IMR-90 (cell line): Measurements from ENCODE around the gene C1orf116. TPM values are rescaled to one million over a fixed set of nuclear protein-coding genes. Genes with fewer than 3 reads are reported as not detected.

Source experiments
- ATAC-seq: fragments of 200-7000 bp; cut with Tn5 transposase; 2 replicates; pipeline ENCODE4 v1.9.1; 2020; ENCODE audit warnings: low read depth, mild to moderate bottlenecking, moderate library complexity
- BruUV-seq: library from RNA; stranded (reverse); fragments of 400-500 nt; replicated peaks from 2 replicates; lab custom pipeline; 2021; lab: Mats Ljungman, UMichigan
- CTCF ChIA-PET: fragments of 300-600 bp; formaldehyde crosslinking; extraction: SDS; loops from one replicate; lab custom pipeline; 2021; ENCODE audit warnings: antibody characterized with exemption; lab: Yijun Ruan, JAX
- POLR2A ChIA-PET: fragments of 300-600 bp; sonication (Branson Sonifier 250); formaldehyde crosslinking; loops from one replicate; lab custom pipeline; 2022; ENCODE audit warnings: antibody characterized with exemption; ENCODE audit not compliant: unreplicated experiment; lab: Charles Lee
- DNase-seq: peaks from one replicate; pipeline ENCODE4 v3.0.0; 2013
- H2AFZ ChIP-seq: replicated peaks from 2 replicates; pipeline ENCODE3; 2013; ENCODE audit warnings: low read length, mild to moderate bottlenecking; ENCODE audit not compliant: poor library complexity
- H2AK5ac ChIP-seq: 2 replicates; pipeline ENCODE4 v1.6.1; 2013; ENCODE audit warnings: low read depth, low read length, inconsistent platforms
- H2AK9ac ChIP-seq: replicated peaks from 2 replicates; pipeline ENCODE3; 2013; ENCODE audit warnings: mild to moderate bottlenecking, low read depth, low read length, moderate library complexity; ENCODE audit not compliant: poor library complexity
- H2BK120ac ChIP-seq: 2 replicates; pipeline ENCODE4 v1.6.1; 2013; ENCODE audit warnings: low read depth, low read length, inconsistent platforms
- H2BK15ac ChIP-seq: 3 replicates; pipeline ENCODE4 v1.6.1; 2013; ENCODE audit warnings: low read depth, low read length, inconsistent platforms
- H2BK20ac ChIP-seq: 2 replicates; pipeline ENCODE4 v1.6.1; 2013; ENCODE audit warnings: low read depth, mild to moderate bottlenecking, inconsistent platforms, low read length, moderate library complexity
- H2BK5ac ChIP-seq: 2 replicates; pipeline ENCODE4 v1.6.1; 2013; ENCODE audit warnings: mild to moderate bottlenecking, low read depth, low read length, inconsistent platforms; ENCODE audit not compliant: poor library complexity, severe bottlenecking
- H3K14ac ChIP-seq: replicated peaks from 2 replicates; pipeline ENCODE4 v1.6.1; 2013; ENCODE audit warnings: low read depth, low read length, inconsistent platforms
- H3K18ac ChIP-seq: 2 replicates; pipeline ENCODE4 v1.6.1; 2013; ENCODE audit warnings: low read depth, low read length, control low read depth
- H3K23ac ChIP-seq: 2 replicates; pipeline ENCODE4 v1.6.1; 2013; ENCODE audit warnings: low read depth, low read length, inconsistent platforms
- H3K27ac ChIP-seq: 2 replicates; pipeline ENCODE4 v1.5.1; 2013; ENCODE audit warnings: mild to moderate bottlenecking, control low read depth, low read length; ENCODE audit not compliant: insufficient read depth
- H3K27me3 ChIP-seq: 2 replicates; pipeline ENCODE4 v1.6.1; 2013; ENCODE audit warnings: low read length; ENCODE audit not compliant: control insufficient read depth, insufficient read depth
- H3K36me3 ChIP-seq: 2 replicates; pipeline ENCODE4 v1.6.1; 2013; ENCODE audit warnings: low read length, mixed read lengths; ENCODE audit not compliant: control insufficient read depth, insufficient read depth
- H3K4ac ChIP-seq: 2 replicates; pipeline ENCODE4 v1.6.1; 2013; ENCODE audit warnings: low read depth, low read length, inconsistent platforms
- H3K4me1 ChIP-seq: 2 replicates; pipeline ENCODE4 v1.6.1; 2013; ENCODE audit warnings: low read length, mixed read lengths; ENCODE audit not compliant: control insufficient read depth, insufficient read depth
- H3K4me2 ChIP-seq: 2 replicates; pipeline ENCODE4 v1.6.1; 2013; ENCODE audit warnings: low read depth, mild to moderate bottlenecking, control low read depth, low read length, moderate library complexity
- H3K4me3 ChIP-seq: 2 replicates; pipeline ENCODE4 v1.5.1; 2013; ENCODE audit warnings: low read depth, mild to moderate bottlenecking, control low read depth, low read length, moderate library complexity; ENCODE audit not compliant: insufficient read depth
- H3K56ac ChIP-seq: 2 replicates; pipeline ENCODE4 v1.6.1; 2013; ENCODE audit warnings: low read length, inconsistent platforms; ENCODE audit not compliant: insufficient read depth; ENCODE audit errors: extremely low read depth
- H3K79me1 ChIP-seq, 2 experiments: 2 replicates each; pipeline ENCODE4 v1.6.1; 2013; ENCODE audit warnings: low read length in 2 of 2, inconsistent platforms in 1 of 2, low read depth in 1 of 2
- H3K9ac ChIP-seq: 2 replicates; pipeline ENCODE4 v1.6.1; 2013; ENCODE audit warnings: low read depth, low read length, control low read depth
- H3K9me1 ChIP-seq: 2 replicates; pipeline ENCODE4 v1.6.1; 2013; ENCODE audit warnings: low read length, inconsistent platforms; ENCODE audit not compliant: insufficient read depth
- H3K9me3 ChIP-seq: 2 replicates; pipeline ENCODE4 v1.6.1; 2013; ENCODE audit warnings: low read length; ENCODE audit not compliant: control insufficient read depth, insufficient read depth
- H4K20me1 ChIP-seq: 2 replicates; pipeline ENCODE4 v1.6.1; 2013; ENCODE audit warnings: low read length, inconsistent platforms; ENCODE audit not compliant: insufficient read depth
- H4K5ac ChIP-seq: 2 replicates; pipeline ENCODE4 v1.6.1; 2013; ENCODE audit warnings: mild to moderate bottlenecking, low read depth, low read length, control low read depth
- H4K8ac ChIP-seq, 2 experiments: 2 replicates each; pipeline ENCODE4 v1.6.1; 2013; ENCODE audit warnings: low read depth in 2 of 2, low read length in 2 of 2, control low read depth in 1 of 2, inconsistent platforms in 1 of 2
- H4K91ac ChIP-seq: 2 replicates; pipeline ENCODE4 v1.6.1; 2013; ENCODE audit warnings: low read depth, low read length, inconsistent platforms; ENCODE audit not compliant: insufficient read depth
- BHLHE40 ChIP-seq: fragments of 150-350 bp; IDR thresholded peaks from 2 replicates; pipeline ENCODE4 v1.6.1; 2016; ENCODE audit warnings: mild to moderate bottlenecking, low read depth, low read length
- CEBPB ChIP-seq: IDR thresholded peaks from 2 replicates; pipeline ENCODE4 v1.6.1; 2012; ENCODE audit warnings: low read depth, low read length, improper control_type of control experiment
- CHD1 ChIP-seq: IDR thresholded peaks from 2 replicates; pipeline ENCODE4 v1.6.1; 2012; ENCODE audit warnings: low read depth, low read length, improper control_type of control experiment
- FOS ChIP-seq: fragments of 150-350 bp; IDR thresholded peaks from 2 replicates; pipeline ENCODE4 v1.6.1; 2016; ENCODE audit warnings: low read depth, low read length
- MAFK ChIP-seq: IDR thresholded peaks from 2 replicates; pipeline ENCODE4 v1.6.1; 2012; ENCODE audit warnings: low read depth, low read length, improper control_type of control experiment
- MAZ ChIP-seq: IDR thresholded peaks from 2 replicates; pipeline ENCODE4 v1.6.1; 2012; ENCODE audit warnings: low read depth, mild to moderate bottlenecking, low read length, improper control_type of control experiment, moderate library complexity, borderline replicate concordance
- MXI1 ChIP-seq: IDR thresholded peaks from 2 replicates; pipeline ENCODE4 v1.6.1; 2012; ENCODE audit warnings: low read depth, mild to moderate bottlenecking, low read length, moderate library complexity, borderline replicate concordance
- NFE2L2 ChIP-seq: fragments of 150-350 bp; IDR thresholded peaks from 2 replicates; pipeline ENCODE4 v1.6.1; 2016; ENCODE audit warnings: low read depth, mild to moderate bottlenecking, low read length
- POLR2A ChIP-seq: IDR thresholded peaks from 2 replicates; pipeline ENCODE4 v1.6.1; 2012; ENCODE audit warnings: mild to moderate bottlenecking, low read depth, low read length
- RAD21 ChIP-seq: IDR thresholded peaks from 2 replicates; pipeline ENCODE4 v1.6.1; 2012; ENCODE audit warnings: low read length, improper control_type of control experiment
- RCOR1 ChIP-seq: IDR thresholded peaks from 2 replicates; pipeline ENCODE4 v1.6.1; 2012; ENCODE audit warnings: mild to moderate bottlenecking, low read length, improper control_type of control experiment; ENCODE audit not compliant: insufficient replicate concordance
- RFX5 ChIP-seq: IDR thresholded peaks from 2 replicates; pipeline ENCODE4 v1.8.0; 2012; ENCODE audit warnings: low read depth, mild to moderate bottlenecking, low read length, moderate library complexity
- SMC3 ChIP-seq: fragments of 150-350 bp; IDR thresholded peaks from 2 replicates; pipeline ENCODE4 v1.6.1; 2016; ENCODE audit warnings: low read depth, mild to moderate bottlenecking, antibody characterized with exemption, low read length, moderate library complexity
- USF2 ChIP-seq: fragments of 150-350 bp; IDR thresholded peaks from 2 replicates; pipeline ENCODE4 v1.6.1; 2017; ENCODE audit warnings: mild to moderate bottlenecking, antibody characterized with exemption, low read length, low read depth
- WGBS, 2 experiments: methylation state at CpG; one replicate each; pipeline versions ENCODE4 v1.1.5 to v1.1.7; 2013; ENCODE audit warnings: missing lambda C conversion rate in 2 of 2; ENCODE audit not compliant: insufficient read length in 1 of 2; ENCODE audit errors: extremely low coverage in 2 of 2; 5-methylcytosine and 5-hydroxymethylcytosine counted together
- dilution Hi-C: fragments of 300-500 bp; cut with HindIII; formaldehyde crosslinking; loops from one replicate; pipeline ENCODE4 v1.14.3; 2018; ENCODE audit warnings: low sequenced_read_pairs; ENCODE audit not compliant: unreplicated experiment
- in situ Hi-C: fragments of 300-500 bp; cut with MboI; formaldehyde crosslinking; loops from 3 replicates; pipeline ENCODE4 v1.14.3; 2019; ENCODE audit warnings: low sequenced_read_pairs, inconsistent platforms, mixed read lengths
- intact Hi-C: fragments of 100-400 bp; cut with micrococcal nuclease; formaldehyde crosslinking; loops from 2 replicates; pipeline ENCODE4 v1.10.0; 2022
- polyA plus RNA-seq, 3 experiments: library from polyadenylated mRNA; depleted of rRNA; stranded (reverse); fragments of >200 nt; gene quantifications; 2 replicates each; pipeline ENCODE4 v1.2.3, GENCODE V29; 2012; ENCODE audit warnings: low replicate concordance in 1 of 3
- total RNA-seq: library from RNA; depleted of rRNA; stranded (reverse); fragments of >200 nt; gene quantifications from 2 replicates; pipeline ENCODE4 v1.2.3, GENCODE V29; 2012
- TF ChIP-seq, protein P1 (sequence below): conservative IDR thresholded peaks from 2 replicates; pipeline ENCODE4 v1.5.1; 2012; ENCODE audit warnings: mild to moderate bottlenecking, low read depth, low read length, improper control_type of control experiment
- TF ChIP-seq, protein P2 (sequence below): fragments of 150-350 bp; IDR thresholded peaks from 2 replicates; pipeline ENCODE4 v1.6.1; 2016; ENCODE audit warnings: low read depth, mild to moderate bottlenecking, low read length, moderate library complexity, borderline replicate concordance

Gene C1orf116
- total and polyA plus RNA-seq, 2 of the 4 experiments (the other 2 are of a cell fraction): under 0.01 to 0.03 TPM

- Histone ChIP-seq H3K56ac (no peak overlapping the region), H4K91ac (no peak overlapping the region), H3K27me3 (peaks cover 10% of the 10 kb centered on the region), H3K36me3 (no peaks in the 10 kb centered on the region), H3K23ac (no peak overlapping the region), H3K9ac (no peak overlapping the region), H3K9me3 (no peaks in the 10 kb centered on the region), H4K20me1 (no peaks in the 10 kb centered on the region), H2AK9ac (no peak overlapping the region), H2BK20ac (no peak overlapping the region), H3K14ac (no peak overlapping the region), H2AK5ac (no peak overlapping the region), H3K4me1 (peaks cover 6% of the 10 kb centered on the region), H2BK5ac (no peak overlapping the region), H2AFZ (no peak overlapping the region), H4K5ac (no peak overlapping the region), H3K4ac (no peak overlapping the region), H3K4me3 (no peak overlapping the region), H2BK15ac (no peak overlapping the region), H3K4me2 (no peak overlapping the region), H3K79me1 (no peaks in the 10 kb centered on the region), H2BK120ac (no peak overlapping the region), H3K9me1 (peaks cover 3% of the 10 kb centered on the region; the same call in 1 of the 2 replicates), H4K8ac (no peak overlapping the region), H3K27ac (no peak overlapping the region), H3K18ac (no peak overlapping the region)
- dilution Hi-C loops (no loop called here), intact Hi-C loops (no loop called here), in situ Hi-C loops (no loop called here)
- WGBS, 2 experiments: no CpG with 5 or more reads among the region's 1 CpG
- CTCF ChIA-PET: no interaction called here
- TF ChIP-seq, protein P1, sequence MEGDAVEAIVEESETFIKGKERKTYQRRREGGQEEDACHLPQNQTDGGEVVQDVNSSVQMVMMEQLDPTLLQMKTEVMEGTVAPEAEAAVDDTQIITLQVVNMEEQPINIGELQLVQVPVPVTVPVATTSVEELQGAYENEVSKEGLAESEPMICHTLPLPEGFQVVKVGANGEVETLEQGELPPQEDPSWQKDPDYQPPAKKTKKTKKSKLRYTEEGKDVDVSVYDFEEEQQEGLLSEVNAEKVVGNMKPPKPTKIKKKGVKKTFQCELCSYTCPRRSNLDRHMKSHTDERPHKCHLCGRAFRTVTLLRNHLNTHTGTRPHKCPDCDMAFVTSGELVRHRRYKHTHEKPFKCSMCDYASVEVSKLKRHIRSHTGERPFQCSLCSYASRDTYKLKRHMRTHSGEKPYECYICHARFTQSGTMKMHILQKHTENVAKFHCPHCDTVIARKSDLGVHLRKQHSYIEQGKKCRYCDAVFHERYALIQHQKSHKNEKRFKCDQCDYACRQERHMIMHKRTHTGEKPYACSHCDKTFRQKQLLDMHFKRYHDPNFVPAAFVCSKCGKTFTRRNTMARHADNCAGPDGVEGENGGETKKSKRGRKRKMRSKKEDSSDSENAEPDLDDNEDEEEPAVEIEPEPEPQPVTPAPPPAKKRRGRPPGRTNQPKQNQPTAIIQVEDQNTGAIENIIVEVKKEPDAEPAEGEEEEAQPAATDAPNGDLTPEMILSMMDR: no peak
- TF ChIP-seq CHD1 (no peak), POLR2A (no peak), NFE2L2 (no peak), MAZ (no peak), RFX5 (no peak), MAFK (no peak), RAD21 (no peak), BHLHE40 (no peak), SMC3 (no peak), RCOR1 (no peak), CEBPB (no peak), MXI1 (no peak), USF2 (no peak), FOS (no peak)
- TF ChIP-seq, protein P2, sequence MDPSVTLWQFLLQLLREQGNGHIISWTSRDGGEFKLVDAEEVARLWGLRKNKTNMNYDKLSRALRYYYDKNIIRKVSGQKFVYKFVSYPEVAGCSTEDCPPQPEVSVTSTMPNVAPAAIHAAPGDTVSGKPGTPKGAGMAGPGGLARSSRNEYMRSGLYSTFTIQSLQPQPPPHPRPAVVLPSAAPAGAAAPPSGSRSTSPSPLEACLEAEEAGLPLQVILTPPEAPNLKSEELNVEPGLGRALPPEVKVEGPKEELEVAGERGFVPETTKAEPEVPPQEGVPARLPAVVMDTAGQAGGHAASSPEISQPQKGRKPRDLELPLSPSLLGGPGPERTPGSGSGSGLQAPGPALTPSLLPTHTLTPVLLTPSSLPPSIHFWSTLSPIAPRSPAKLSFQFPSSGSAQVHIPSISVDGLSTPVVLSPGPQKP: no peak
- ATAC-seq: no peak
- POLR2A ChIA-PET: no interaction called here
- BruUV-seq: no TSS peak
- DNase-seq: no peak
These were observed 4.6 kb downstream of the C1orf116 start for GRCh38 chr1:207027921-207028320.
